Retina (tissue), 1 donor: ENCODE results near the gene PHAX.
A peak's percentile ranks its signal among the peaks of the same experiment; 100 is the strongest.
"Not testable (repeated sequence)": the region's sequence is repeated elsewhere in the genome, so short reads cannot be mapped to it uniquely, and the experiment has no call there.

Experiments
- DNase-seq: peaks from one replicate; pipeline ENCODE4 v3.0.0-alpha.2; 2016

PHAX gene, protein sequence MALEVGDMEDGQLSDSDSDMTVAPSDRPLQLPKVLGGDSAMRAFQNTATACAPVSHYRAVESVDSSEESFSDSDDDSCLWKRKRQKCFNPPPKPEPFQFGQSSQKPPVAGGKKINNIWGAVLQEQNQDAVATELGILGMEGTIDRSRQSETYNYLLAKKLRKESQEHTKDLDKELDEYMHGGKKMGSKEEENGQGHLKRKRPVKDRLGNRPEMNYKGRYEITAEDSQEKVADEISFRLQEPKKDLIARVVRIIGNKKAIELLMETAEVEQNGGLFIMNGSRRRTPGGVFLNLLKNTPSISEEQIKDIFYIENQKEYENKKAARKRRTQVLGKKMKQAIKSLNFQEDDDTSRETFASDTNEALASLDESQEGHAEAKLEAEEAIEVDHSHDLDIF

DNA sequence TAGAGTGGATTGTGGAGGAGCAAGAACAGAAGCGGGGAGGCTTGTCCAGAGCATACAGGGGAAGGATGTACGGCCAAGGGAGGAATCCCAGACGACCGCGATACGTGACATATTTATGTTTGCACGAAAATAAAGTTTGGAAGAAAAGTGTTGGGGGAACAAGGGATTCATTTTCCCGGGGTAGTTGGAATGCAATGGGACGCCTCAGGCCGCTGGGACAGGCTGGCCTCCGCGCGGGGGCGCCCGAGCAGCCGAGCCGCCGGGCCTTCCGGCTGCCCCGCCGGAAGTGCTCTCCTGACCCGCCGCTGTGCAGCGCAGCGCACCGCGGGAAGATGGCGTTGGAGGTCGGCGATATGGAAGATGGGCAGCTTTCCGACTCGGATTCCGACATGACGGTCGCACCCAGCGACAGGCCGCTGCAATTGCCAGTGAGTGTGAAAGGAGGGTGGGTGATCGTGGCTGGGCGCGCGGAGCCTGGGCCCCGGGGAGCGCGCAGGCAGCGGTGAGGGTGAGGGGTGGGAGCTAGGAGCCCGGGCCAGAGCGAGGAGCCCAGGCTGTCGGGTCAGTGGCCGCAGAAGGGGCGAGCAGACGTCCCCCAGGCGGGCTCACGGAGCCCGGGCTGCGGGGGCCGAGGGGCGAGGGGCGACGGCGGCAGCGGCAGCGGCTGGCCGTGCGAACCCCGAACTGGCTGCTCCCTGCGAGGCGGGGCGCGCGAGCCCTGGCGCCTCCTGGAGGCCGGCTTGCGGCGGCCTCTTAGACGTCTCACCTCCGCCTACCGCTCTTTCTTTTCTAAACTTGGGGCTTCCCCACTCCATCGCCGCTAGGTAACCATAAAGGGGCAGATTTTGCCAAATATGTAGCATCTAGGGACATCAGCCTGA lies at the start of gene PHAX:
Gene PHAX, plus strand, starts transcription at position 317 of the 881 bp plus-strand sequence. Its CDS starts 16 bp downstream, at position 333.
- peak; percentile 93 for DNase-seq

DNA sequence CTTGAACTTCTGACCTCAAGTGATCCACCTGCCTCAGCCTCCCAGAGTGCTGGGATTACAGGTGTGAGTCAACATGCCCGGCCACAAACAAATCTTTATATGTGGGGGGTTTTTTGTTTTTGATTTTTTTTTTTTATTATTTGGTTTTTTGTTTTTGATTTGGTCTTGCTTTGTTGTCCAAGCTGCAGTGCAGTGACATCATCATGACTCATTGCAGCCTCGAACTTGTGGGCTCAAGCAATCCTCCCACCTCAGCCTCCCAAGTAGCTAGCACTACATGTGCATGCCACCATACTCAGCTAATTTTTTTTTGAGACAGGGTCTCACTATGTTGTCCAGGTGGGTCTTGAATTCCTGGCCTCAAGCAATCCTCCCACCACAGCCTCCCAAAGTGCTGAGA lies 48.1 kb upstream of the PHAX start:
- DNase-seq = no peak

DNA sequence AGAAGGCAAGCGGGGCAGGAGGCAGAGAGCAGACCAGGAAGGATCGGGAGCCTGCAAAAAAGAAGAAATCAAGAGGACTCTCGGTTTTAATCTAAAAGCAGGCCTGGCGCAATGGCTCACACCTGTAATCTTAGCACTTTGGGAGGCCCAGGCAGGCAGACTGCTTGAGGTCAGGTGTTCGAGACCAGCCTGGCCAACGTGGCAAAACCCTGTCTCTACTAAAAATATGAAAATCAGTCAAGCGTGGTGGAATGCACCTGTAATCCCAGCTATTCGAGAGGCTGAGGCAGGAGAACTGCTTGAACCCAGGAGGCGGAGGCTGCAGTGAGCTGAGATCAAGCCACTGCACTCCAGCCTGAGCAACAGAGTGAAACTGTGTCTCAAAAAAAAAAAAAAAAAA lies 45.6 kb upstream of the PHAX start:
- not testable (repeated sequence) for DNase-seq

DNA sequence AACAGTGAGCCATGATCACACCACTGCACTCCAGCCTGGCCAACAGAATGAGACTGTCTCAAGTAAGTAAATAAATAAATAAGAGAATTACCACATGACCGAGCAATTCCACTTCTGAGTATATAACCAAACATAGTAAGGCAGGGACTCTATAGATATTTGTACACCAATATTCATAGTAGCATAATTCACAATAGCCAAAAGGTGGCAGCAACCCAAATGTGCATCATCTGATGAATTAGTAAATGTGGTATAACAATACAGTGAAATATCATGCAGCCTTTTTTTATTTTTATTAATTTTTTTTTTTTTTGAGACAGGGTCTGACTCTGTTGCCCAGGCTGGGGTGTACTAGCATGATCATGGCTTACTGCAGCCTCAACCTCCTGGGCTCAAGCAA lies 38.8 kb upstream of the PHAX start:
- no peak for DNase-seq

DNA sequence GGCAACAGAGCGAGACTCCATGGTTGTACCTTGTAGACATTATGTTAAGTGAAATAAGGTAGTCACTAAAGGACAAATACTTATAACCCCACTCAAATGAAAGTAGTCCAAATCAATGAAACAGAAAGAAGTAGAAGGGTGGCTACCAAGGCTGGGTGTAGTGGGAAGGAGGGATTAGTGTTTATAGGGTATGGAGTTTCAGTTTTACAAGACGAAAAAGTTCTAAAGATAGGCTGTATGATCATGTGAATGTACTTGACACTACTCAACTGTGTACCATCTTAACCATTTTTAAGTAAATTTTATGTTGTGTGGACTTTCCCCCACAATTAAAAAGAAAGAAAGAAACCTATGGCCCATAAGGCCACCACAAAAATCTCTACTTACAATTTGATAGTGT lies 37.9 kb upstream of the PHAX start:
- no peak for DNase-seq

DNA sequence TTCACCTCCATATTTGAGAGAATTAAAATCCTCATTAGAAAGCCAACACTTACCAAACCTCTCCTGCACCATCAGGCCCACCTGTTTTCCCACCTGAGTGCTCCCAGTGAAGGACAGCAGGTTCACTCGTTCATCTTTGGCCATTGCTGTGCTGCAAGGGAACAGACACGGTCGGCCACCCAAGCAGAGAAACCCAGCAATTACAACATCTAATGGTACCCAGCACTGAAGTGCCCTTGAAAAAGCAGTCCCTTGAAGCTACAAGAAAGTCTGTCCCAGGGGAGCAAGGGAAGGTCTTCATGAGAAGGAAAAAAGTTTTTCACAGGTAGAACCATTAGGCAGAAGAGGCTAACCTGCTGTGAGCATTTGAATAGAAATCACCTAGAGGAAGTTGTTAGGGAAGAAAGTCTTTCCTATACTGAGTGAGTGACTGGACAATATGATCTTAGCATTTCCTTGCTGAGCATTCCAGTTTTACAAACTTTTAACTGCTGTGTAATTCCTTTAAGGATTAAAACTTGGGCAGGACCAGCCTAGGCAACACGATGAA lies 32.5 kb upstream of the PHAX start:
- DNase-seq = no peak

DNA sequence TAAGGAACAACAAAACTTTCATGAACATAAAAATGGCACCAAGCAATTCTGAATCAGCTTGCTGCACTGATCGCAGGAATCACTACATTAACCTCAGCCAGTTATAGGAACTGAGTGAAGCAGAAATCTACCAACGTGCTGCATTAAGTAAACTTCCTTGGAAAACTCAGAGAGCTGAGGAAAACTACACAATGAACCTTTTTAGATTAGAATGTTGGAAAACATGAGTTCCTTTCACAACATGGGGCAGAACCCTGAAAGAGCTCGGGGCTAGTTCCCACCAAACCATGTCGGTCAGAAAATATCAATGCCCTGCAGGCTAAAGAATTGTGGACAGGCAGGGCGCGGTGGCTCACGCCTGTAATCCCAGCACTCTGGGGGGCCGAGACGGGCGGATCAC lies 25.1 kb upstream of the PHAX start:
- no peak for DNase-seq

DNA sequence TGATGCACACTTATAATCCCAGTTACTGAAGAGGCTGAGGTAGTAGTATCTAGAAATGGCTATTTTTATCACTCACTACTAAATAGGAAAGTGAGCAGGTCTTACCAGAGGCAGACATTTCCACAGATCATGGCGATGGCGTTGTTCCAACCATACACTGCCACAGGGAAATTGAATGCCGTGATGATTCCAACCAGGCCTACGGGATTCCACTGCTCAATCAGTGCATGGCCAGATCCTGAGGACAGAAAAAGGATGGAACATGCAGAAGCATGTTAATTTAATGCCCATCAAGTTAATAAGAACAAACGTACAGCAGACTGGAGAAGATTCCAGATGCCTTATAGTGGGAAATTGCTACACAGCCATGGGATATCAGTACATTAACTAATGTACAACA lies 23.8 kb upstream of the PHAX start:
- DNase-seq = no peak

DNA sequence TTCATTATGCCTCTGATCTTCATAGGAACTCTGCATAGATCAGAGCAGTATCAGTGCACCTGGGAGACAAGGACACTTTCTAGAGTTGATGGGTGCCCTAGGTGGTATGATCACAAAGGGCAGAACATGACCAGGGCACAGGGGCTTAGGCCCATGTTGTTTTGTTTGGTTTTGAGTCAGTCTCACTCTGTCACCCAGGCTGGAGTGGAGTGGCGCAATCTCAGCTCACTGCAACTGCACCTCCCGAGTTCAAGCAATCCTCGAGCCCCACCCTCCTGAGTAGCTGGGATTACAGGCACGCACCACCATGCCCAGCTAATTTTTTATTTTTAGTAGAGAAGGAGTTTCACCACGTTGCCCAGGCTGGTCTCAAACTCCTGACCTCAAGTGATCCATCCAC lies 23.3 kb upstream of the PHAX start:
- no peak for DNase-seq

DNA sequence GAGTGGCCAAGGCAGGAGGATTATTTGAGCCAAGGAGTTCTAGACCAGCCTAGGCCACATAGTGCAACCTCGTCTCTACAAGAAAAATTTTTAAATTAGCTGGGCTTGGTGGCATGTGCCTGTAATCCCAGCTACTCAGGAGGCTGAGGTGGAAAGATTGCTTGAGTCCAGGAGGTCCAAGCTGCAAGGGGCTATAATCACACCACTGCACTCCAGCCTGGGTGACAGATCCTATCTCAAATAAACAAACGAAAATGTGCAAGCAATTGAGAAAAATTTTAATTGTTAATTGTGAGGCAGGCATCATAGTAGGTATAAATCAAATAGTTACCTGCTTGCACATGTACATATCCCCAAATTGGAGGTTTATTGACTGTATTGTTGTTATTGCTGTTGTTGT lies 21.0 kb upstream of the PHAX start:
- no peak for DNase-seq

DNA sequence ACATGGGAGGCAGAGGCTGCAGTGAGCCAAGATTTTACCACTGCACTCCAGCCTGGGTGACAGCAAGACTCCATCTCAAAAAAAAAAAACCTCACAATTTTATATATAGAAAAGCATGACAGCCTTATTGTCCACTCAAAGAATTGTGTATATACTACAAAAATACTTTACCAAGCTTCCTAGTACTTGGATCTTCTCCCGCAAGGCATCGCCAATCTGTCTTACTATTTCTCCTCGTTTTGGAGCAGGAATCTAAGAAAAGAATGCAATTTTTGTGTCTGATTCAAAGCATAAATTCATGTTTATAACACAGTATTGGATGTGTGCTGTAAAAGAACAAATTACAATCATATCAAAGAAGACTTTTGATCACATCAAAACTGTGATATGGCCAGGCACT lies 17.0 kb upstream of the PHAX start:
- no peak for DNase-seq

DNA sequence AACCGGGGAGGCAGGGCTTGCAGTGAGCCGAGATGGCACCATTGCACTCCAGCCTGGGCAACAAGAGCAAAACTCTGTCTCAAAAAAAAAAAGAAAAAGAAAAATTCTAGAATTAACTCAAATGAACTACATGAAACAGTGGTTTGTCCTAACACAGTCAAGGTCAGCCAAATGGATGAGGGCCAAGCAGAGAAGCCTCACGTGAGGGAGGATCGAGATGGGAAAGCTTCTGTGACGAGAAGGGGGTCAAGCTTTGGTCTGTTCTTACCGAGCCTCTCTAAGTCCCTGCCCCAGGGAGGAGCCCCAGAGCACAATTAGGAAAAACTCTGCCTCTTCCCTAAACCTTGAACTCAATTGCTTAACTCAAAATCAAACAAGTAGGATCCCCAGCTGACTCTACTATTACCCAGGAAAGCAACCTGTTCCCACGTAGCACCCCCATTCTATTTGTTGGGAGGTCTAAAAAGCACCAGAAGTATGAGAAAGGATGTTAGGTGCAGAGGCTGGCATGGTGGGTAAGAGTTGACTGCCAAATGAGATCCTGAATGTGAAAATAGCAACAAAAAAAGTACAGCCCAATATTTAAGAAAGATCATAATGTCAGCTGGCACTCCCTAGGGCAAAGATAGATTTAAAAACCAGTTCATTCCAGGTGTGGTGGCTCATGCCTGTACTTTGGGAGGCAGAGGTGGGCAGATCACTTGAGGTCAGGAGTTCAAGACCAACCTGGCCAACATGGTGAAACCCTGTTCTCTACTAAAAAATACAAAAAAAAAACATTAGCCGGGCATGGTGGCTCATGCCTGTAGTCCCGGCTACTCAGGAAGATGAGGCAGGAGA lies 13.0 kb upstream of the PHAX start:
- DNase-seq = no peak

DNA sequence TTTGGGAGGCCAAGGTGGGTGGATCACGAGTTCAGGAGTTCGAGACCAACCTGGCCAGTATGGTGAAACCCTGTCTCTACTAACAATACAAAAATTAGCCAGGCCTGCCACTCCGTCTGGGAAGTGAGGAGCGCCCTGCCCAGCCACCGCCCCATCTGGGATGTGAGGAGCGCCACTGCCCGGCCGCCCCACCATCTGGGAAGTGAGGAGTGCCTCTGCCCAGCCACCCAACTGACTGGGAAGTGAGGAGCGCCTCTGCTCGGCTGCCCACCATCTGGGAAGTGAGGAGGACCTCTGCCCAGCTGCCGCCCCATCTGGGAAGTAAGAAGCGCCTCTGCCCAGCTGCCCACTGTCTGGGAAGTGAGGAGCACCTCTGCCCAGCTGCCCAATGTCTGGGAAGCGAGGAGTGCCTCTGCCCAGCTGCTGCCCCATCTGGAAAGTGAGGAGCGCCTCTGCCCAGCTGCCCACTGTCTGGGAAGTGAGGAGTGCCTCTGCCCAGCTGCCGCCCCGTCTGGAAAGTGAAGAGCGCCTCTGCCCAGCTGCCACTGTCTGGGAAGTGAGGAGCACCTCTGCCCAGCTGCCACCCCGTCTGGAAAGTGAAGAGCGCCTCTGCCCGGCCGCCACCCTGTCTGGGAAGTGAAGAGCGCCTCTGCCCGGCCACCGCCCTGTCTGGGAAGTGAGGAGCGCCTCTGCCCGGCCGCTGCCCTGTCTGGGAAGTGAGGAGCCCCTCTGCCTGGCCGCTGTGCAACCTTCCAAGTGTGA lies 11.0 kb upstream of the PHAX start:
- no peak for DNase-seq

DNA sequence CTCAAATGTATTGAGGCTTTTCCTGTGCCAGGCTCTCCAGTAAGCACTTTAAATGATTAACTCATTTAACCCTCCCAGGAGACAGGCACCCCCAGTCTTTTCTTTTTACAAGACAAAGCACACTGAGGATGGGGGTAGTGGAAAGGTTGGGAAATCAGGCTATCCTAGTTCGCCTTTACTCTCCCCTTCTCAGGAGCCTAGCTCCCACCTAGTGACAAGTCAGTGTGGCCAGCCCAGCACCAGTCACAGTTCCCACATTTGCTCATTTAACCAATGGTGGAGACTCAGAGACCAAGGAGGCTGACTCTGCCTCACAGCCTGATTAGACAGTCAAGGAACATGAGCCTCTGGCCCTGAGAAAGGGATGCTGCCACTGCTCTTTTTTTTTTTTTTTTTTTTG lies 9.2 kb upstream of the PHAX start:
- no peak for DNase-seq

DNA sequence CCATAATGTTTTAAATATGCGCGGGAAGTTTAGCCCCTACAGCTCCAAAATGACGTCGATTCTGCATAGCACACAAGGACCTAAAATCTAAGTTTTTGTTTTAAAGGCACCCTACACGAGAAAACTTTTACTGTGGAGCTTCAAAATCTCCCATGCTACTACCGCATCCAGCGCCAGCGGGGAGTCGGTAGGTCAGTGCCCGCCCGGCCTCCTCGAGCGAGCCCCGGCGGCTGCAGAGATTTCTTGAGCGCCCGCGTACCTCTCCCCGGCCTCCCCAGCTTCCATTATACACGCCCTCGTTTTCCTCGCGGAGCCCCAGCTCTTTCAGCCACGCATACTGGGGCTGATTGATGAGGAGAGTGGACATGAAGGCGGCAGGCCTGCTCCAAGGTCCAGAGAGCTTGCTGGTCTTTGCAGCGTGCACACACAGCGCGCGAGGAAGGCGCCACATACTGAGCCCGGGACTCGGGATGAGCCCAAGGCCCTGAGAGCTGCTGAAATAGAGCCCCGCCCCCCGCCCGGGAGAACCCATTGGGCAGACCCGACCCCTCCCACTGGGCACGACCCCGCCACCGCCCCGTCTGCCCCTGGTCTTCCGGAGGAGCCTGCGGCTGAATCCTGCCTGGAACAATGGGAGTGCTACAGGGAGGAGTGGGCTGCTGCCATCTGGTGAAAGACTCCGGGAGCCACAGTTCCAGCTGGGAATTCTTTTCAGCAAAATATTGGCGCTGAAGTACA lies 5.8 kb upstream of the PHAX start, which contains the start of gene ALDH7A1:
Gene ALDH7A1, minus strand, starts transcription at position 472 of the 738 bp plus-strand sequence. Its CDS starts 21 bp downstream, at position 451.
- peak; percentile 96 for DNase-seq

DNA sequence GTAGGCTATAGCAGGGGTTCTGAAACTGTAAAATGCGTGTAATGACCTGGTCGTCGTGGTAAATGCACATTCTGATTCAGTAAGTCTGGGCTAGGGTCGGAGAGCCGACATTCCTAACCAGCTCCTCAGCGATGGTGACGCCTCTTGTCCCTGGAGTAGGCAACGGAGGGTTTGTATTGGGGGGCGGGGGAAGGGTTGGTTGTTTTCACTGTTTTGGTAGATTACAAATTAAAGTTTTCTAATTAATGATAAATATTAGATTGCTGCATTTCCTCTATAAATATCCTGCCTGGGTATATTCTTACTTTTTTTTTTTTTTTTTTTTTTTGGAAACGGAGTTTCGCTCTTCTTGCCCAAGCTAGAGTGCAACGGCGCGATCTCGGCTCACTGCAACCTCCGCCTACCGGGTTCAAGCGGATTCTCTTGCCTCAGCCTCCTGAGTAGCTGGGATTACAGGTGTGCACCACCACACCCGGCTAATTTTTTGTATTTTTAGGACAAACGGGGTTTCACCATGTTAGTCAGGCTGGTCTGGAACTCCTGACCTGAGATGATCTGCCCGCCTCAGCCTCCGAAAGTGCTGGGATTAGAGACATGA lies 5.2 kb upstream of the PHAX start:
- DNase-seq = no peak

DNA sequence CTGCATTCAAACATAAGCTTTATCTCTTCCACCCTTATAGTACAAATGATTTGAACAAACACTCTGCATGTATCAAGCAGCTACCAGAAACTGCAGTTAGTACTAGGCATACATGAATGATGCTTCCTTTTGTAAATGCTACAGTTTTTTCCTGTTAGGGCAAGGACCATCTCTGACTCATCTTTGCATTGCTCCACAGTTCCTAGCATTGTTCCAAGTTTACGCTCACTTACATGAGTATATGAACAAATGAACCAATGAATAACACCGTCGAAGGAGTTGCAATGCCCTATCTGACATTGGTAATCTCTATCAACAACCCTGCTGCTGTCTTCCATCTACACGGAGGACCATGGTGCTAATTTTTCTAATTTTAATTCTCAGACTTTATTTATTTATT lies 3.6 kb upstream of the PHAX start:
- no peak for DNase-seq

DNA sequence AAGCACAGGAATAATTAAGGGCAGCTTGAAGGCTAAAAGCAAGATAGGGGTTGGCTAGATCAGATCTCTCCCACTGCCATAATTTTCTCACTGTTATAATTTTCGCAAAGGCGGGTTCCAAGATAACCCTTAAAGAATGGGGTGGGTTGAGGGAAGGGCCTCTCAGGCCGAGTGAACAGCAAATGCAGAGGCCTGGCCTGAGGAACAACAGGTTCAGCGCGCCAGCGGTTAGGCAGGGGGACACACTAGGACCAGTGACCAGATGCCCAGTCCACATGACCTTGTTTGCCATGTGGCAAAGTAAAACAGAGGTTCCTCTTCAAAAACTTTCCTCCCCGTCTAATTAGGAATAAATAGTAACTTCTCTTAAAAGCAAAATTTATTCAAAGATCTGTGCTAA lies 1.2 kb upstream of the PHAX start:
- DNase-seq = no peak

DNA sequence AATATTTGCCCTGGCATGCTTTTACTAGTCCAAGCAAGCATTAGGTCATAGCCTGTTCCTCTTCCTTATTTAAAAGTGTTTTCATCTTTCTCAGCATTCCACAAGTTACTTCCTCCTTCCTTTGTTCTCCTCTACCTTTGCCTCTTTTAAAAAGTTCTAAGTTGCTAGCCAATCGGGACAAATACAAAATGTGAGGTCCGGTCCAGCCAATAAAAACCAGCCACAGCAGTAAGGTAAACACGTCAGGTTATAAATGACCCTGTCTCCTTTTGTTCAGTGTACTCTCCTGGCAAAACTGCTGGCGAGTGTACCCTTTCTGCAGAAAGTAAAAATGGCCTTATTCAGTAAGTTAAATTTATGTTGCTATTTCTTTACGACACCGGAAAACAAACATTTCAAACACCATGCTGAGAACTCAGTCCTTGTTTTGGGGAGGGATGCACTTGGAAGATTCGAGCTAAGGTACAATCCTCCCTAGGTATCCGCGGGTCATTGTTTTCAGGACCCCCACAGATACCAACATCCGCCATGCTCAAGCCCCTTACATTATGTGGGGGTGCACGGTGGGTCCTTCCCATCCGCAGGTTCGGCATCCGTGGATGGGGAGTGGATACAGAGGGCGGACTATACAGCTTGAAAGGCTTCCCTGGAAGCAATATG lies 646 bp upstream of the PHAX start:
- DNase-seq = not testable (repeated sequence)

DNA sequence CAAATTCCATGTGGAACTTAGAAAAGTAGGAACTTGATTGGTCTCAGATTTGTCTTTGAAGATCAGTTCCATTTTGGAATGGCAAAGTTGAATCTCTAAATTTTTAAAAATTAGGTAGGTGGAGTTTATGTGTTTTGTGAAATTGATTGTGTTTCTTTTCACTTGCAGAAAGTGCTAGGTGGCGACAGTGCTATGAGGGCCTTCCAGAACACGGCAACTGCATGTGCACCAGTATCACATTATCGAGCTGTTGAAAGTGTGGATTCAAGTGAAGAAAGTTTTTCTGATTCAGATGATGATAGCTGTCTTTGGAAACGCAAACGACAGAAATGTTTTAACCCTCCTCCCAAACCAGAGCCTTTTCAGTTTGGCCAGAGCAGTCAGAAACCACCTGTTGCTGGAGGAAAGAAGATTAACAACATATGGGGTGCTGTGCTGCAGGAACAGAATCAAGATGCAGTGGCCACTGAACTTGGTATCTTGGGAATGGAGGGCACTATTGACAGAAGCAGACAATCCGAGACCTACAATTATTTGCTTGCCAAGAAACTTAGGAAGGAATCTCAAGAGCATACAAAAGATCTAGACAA lies 2.8 kb downstream of the PHAX start:
- no peak for DNase-seq
